ENCODE results near the gene ATF6.

ATF6 gene

GRCh38 chr1:161970633-161971032, 204.5 kb downstream of the ATF6 start:
- in situ Hi-C loops (cut with HindIII; ENCODE audit: low sequenced_read_pairs), result no loop called here
- no peak for DNase-seq (ENCODE audit: low read depth, low spot score)
- TF ChIP-seq CTCF (IDR thresholded peaks at IDR 0.05; ENCODE audit: low read depth, low read length), result no peak
- H3K4me3 ChIP-seq (ENCODE audit: low read depth, low read length), result no peak overlapping the region

GRCh38 chr1:161972828-161973227, 206.7 kb downstream of the ATF6 start:
- TF ChIP-seq CTCF (IDR thresholded peaks at IDR 0.05; ENCODE audit: low read depth, low read length), result no peak
- no peak for DNase-seq (ENCODE audit: low read depth, low spot score)
- in situ Hi-C loops (cut with HindIII; ENCODE audit: low sequenced_read_pairs), result no loop called here
- no peak overlapping the region for H3K4me3 ChIP-seq (ENCODE audit: low read depth, low read length)

- H3K4me3 ChIP-seq (ENCODE audit: low read depth, low read length), result no peak overlapping the region
- no peak for TF ChIP-seq CTCF (IDR thresholded peaks at IDR 0.05; ENCODE audit: low read depth, low read length)
- DNase-seq (ENCODE audit: low read depth, low spot score), result no peak
- in situ Hi-C loops (cut with HindIII; ENCODE audit: low sequenced_read_pairs), result no loop called here
These were observed 208.1 kb downstream of the ATF6 start for GRCh38 chr1:161973924-161974845.

- in situ Hi-C loops (cut with HindIII; ENCODE audit: low sequenced_read_pairs), result no loop called here
- TF ChIP-seq CTCF (IDR thresholded peaks at IDR 0.05; ENCODE audit: low read depth, low read length), result no peak
- H3K4me3 ChIP-seq (ENCODE audit: low read depth, low read length), result no peak overlapping the region
- no peak for DNase-seq (ENCODE audit: low read depth, low spot score)
These were observed 212.1 kb downstream of the ATF6 start for GRCh38 chr1:161978011-161978790.

- no peak for DNase-seq (ENCODE audit: low read depth, low spot score)
- TF ChIP-seq CTCF (IDR thresholded peaks at IDR 0.05; ENCODE audit: low read depth, low read length), result no peak
- H3K4me3 ChIP-seq (ENCODE audit: low read depth, low read length), result no peak overlapping the region
- in situ Hi-C loops (cut with HindIII; ENCODE audit: low sequenced_read_pairs), result no loop called here
These were observed 215.0 kb downstream of the ATF6 start for GRCh38 chr1:161981126-161981525.

- in situ Hi-C loops (cut with HindIII; ENCODE audit: low sequenced_read_pairs), result no loop called here
- no peak overlapping the region for H3K4me3 ChIP-seq (ENCODE audit: low read depth, low read length)
- no peak for DNase-seq (ENCODE audit: low read depth, low spot score)
- no peak for TF ChIP-seq CTCF (IDR thresholded peaks at IDR 0.05; ENCODE audit: low read depth, low read length)
These were observed 215.8 kb downstream of the ATF6 start for GRCh38 chr1:161981735-161982506.
